GM13977 (cell line): Measurements from ENCODE around the gene B4GALT1.

ENCODE experiments used
- DNase-seq: peaks from one replicate; pipeline ENCODE4 v3.0.0; 2012; ENCODE audit warnings: low spot score
- CTCF ChIP-seq: IDR thresholded peaks from 2 replicates; pipeline ENCODE4 v1.5.1; 2012; ENCODE audit warnings: mild to moderate bottlenecking, control low read depth; ENCODE audit not compliant: insufficient read depth; ENCODE audit errors: extremely low read depth, missing control alignments
- in situ Hi-C: fragments of 300-500 bp; cut with MboI; formaldehyde crosslinking; loops from one replicate; pipeline ENCODE4 v1.12.0; 2022; ENCODE audit warnings: low sequenced_read_pairs, low pct_unique_long_range_greater_than_20kb, mixed read lengths, inconsistent platforms; ENCODE audit not compliant: unreplicated experiment

B4GALT1 gene

GRCh38 chr9:33116860-33117259, 50.3 kb downstream of the B4GALT1 start:
- TF ChIP-seq CTCF, result no peak
- no peak for DNase-seq
- in situ Hi-C loops, result no loop called here

- in situ Hi-C loops, result no loop called here
- no peak for TF ChIP-seq CTCF
Measured at GRCh38 chr9:33114746-33115145, 52.4 kb downstream of the B4GALT1 start.

GRCh38 chr9:33113799-33114547, 53.2 kb downstream of the B4GALT1 start:
- in situ Hi-C loops, result no loop called here
- TF ChIP-seq CTCF, result no peak

More at GRCh38 chr9:33114746-33115145, 52.4 kb downstream of the B4GALT1 start:
- DNase-seq, result no peak

DNA sequence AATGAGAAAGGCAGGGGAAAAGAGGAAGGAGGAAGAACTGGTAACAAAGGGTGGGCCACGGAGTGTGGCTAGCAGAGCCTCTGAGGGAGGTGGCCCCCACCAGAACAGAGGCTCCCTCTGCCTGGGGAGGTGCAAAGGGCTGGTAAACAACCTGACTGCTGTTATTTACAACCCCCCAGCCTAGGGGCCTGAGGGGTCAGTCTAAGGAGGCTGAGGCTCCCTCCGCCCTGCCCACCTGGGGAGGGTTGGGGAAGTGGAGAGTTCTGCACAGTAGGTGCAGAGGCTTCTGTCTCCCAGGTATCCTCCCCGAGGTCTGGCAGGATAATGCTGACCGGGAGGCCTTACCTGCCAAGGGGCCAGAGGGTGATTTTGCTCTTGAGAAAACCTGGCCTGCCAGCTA, 55.0 kb downstream of the B4GALT1 start:
- in situ Hi-C loops, result no loop called here
- DNase-seq, result no peak
- no peak for TF ChIP-seq CTCF

More at GRCh38 chr9:33113799-33114547, 53.2 kb downstream of the B4GALT1 start:
- DNase-seq, result no peak

- in situ Hi-C loops, result no loop called here
- no peak for DNase-seq
- TF ChIP-seq CTCF, result no peak
Measured at GRCh38 chr9:33111631-33112030, 55.5 kb downstream of the B4GALT1 start.

- in situ Hi-C loops, result no loop called here
- no peak for TF ChIP-seq CTCF
- no peak for DNase-seq
Measured at GRCh38 chr9:33110686-33111085, 56.5 kb downstream of the B4GALT1 start.
